HepG2 (cell line): Measurements from ENCODE around the gene ADGRV1. TPM values are rescaled to one million over a fixed set of nuclear protein-coding genes. Genes with fewer than 3 reads are reported as not detected.

Experiments
- ADNP ChIP-seq: sonication (generic); formaldehyde crosslinking; IDR thresholded peaks from 2 replicates; pipeline ENCODE4 v1.4.0; 2020; ENCODE audit warnings: missing genetic modification reagents
- CC2D1A ChIP-seq: sonication (generic); formaldehyde crosslinking; IDR thresholded peaks from 2 replicates; pipeline ENCODE4 v1.8.1; 2023; ENCODE audit warnings: mild to moderate bottlenecking, missing genetic modification reagents
- CHCHD3 ChIP-seq: sonication (generic); formaldehyde crosslinking; IDR thresholded peaks from 2 replicates; pipeline ENCODE4 v1.8.0; 2022; ENCODE audit warnings: mild to moderate bottlenecking, missing genetic modification reagents, moderate library complexity
- NFIC ChIP-seq: IDR thresholded peaks from 2 replicates; pipeline ENCODE4 v1.6.1; 2012; ENCODE audit warnings: mild to moderate bottlenecking, low read length, inconsistent platforms
- PAWR ChIP-seq: sonication (generic); formaldehyde crosslinking; IDR thresholded peaks from 2 replicates; pipeline ENCODE4 v1.4.0; 2020; ENCODE audit warnings: missing genetic modification reagents, mild to moderate bottlenecking, borderline replicate concordance
- SCMH1 ChIP-seq: sonication (generic); formaldehyde crosslinking; IDR thresholded peaks from 2 replicates; pipeline ENCODE4 v1.9.0; 2021; ENCODE audit warnings: missing genetic modification reagents, mild to moderate bottlenecking, borderline replicate concordance
- SP140L ChIP-seq: sonication (generic); formaldehyde crosslinking; IDR thresholded peaks from 2 replicates; pipeline ENCODE4 v1.4.0; 2020; ENCODE audit warnings: missing genetic modification reagents, borderline replicate concordance
- SP5 ChIP-seq: IDR thresholded peaks from 2 replicates; pipeline ENCODE4 v1.6.1; 2016; ENCODE audit warnings: low read depth, borderline replicate concordance
- ZNF101 ChIP-seq: sonication (generic); formaldehyde crosslinking; IDR thresholded peaks from 2 replicates; pipeline ENCODE4 v1.4.0; 2020; ENCODE audit warnings: mild to moderate bottlenecking, low read depth, missing genetic modification reagents, borderline replicate concordance
- ZNF552 ChIP-seq: sonication (generic); formaldehyde crosslinking; IDR thresholded peaks from 2 replicates; pipeline ENCODE4 v1.9.0; 2022; ENCODE audit warnings: missing genetic modification reagents, mild to moderate bottlenecking, borderline replicate concordance
- ZNF558 ChIP-seq: sonication (generic); formaldehyde crosslinking; IDR thresholded peaks from 2 replicates; pipeline ENCODE4 v1.9.0; 2022; ENCODE audit warnings: mild to moderate bottlenecking, missing genetic modification reagents, borderline replicate concordance
- polyA plus RNA-seq, 8 experiments: library from polyadenylated mRNA; depleted of rRNA in 3 of 8; stranded (reverse) in 7 of 8; unstranded in 1 of 8; fragments of >200 nt; fragmentation: Illumina TruSeq in 4 of 8; extraction: Trizol in 4 of 8; gene quantifications; 2 replicates each; pipeline versions ENCODE4 v1.2.1 to v1.2.3, GENCODE V29; 2011 to 2016; ENCODE audit warnings: low read depth in 4 of 8, missing spikeins in 1 of 8, mixed read lengths in 1 of 8; ENCODE audit not compliant: insufficient read depth in 1 of 8
- total RNA-seq, 5 experiments: library from RNA; depleted of rRNA; stranded (reverse); fragments of >200 nt; fragmentation: Illumina TruSeq; extraction: Trizol; gene quantifications; 2 replicates each; pipeline ENCODE4 v1.2.3, GENCODE V29; 2016; ENCODE audit warnings: low read depth in 1 of 5
- TF ChIP-seq, protein P1 (sequence below), 2 experiments: sonication (generic) in 1 of 2; formaldehyde crosslinking in 1 of 2; IDR thresholded peaks; 2 replicates each; pipeline versions ENCODE4 v1.6.1 to v1.9.0; 2014 to 2022; ENCODE audit warnings: antibody characterized with exemption in 1 of 2, borderline replicate concordance in 1 of 2, inconsistent platforms in 1 of 2, low read depth in 1 of 2, missing genetic modification reagents in 1 of 2
- TF ChIP-seq, protein P2 (sequence below): sonication (generic); formaldehyde crosslinking; IDR thresholded peaks from 2 replicates; pipeline ENCODE4 v1.5.0; 2020; ENCODE audit warnings: missing genetic modification reagents
- TF ChIP-seq, protein P3 (sequence below): sonication (generic); formaldehyde crosslinking; IDR thresholded peaks from 2 replicates; pipeline ENCODE4 v1.4.0; 2020; ENCODE audit warnings: low read depth, missing genetic modification reagents

Gene ADGRV1
- total and polyA plus RNA-seq, 2 of the 13 experiments (the other 11 are each of a cell fraction or from before 2014, with no cell fraction given): 1.7 to 3.9 TPM

DNA sequence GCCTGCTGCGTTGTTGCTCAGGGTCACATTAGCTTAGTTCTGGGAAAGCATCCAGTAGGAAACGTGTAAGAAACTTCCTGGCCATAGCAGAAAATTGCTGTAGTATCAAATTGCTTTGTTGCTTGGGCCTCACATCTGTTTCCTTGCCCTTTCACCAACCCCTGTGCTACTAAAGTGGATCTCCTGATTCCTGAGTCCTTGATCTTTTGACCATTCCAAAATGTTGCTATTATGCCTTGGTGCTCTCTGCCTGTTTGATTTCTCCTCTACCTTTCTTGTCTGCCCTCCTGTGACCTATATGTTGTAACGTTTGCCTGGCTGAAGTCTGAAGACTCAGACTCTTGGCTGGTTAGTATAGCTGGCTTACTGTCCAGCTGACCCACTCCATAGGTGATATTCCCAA is 350.5 kb downstream of the ADGRV1 start (continued):
- TF ChIP-seq CHCHD3 (CRISPR knock-in tag) (no peak), SCMH1 (CRISPR knock-in tag) (no peak), ZNF558 (CRISPR knock-in tag) (no peak), ZNF101 (CRISPR knock-in tag) (no peak), PAWR (no peak), SP5 (CRISPR knock-in tag) (no peak), CC2D1A (no peak), ADNP (no peak), NFIC (no peak), SP140L (no peak), ZNF552 (no peak)
- TF ChIP-seq, protein P1, sequence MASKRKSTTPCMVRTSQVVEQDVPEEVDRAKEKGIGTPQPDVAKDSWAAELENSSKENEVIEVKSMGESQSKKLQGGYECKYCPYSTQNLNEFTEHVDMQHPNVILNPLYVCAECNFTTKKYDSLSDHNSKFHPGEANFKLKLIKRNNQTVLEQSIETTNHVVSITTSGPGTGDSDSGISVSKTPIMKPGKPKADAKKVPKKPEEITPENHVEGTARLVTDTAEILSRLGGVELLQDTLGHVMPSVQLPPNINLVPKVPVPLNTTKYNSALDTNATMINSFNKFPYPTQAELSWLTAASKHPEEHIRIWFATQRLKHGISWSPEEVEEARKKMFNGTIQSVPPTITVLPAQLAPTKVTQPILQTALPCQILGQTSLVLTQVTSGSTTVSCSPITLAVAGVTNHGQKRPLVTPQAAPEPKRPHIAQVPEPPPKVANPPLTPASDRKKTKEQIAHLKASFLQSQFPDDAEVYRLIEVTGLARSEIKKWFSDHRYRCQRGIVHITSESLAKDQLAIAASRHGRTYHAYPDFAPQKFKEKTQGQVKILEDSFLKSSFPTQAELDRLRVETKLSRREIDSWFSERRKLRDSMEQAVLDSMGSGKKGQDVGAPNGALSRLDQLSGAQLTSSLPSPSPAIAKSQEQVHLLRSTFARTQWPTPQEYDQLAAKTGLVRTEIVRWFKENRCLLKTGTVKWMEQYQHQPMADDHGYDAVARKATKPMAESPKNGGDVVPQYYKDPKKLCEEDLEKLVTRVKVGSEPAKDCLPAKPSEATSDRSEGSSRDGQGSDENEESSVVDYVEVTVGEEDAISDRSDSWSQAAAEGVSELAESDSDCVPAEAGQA (IDR thresholded peaks at IDR 0.05; ENCODE audit: low read depth): no peak
- TF ChIP-seq, protein P1 (CRISPR knock-in tag; IDR thresholded peaks at IDR 0.05; ENCODE audit: borderline replicate concordance): no peak
- TF ChIP-seq, protein P2, sequence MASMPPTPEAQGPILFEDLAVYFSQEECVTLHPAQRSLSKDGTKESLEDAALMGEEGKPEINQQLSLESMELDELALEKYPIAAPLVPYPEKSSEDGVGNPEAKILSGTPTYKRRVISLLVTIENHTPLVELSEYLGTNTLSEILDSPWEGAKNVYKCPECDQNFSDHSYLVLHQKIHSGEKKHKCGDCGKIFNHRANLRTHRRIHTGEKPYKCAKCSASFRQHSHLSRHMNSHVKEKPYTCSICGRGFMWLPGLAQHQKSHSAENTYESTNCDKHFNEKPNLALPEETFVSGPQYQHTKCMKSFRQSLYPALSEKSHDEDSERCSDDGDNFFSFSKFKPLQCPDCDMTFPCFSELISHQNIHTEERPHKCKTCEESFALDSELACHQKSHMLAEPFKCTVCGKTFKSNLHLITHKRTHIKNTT (CRISPR knock-in tag): no peak
- TF ChIP-seq, protein P3, sequence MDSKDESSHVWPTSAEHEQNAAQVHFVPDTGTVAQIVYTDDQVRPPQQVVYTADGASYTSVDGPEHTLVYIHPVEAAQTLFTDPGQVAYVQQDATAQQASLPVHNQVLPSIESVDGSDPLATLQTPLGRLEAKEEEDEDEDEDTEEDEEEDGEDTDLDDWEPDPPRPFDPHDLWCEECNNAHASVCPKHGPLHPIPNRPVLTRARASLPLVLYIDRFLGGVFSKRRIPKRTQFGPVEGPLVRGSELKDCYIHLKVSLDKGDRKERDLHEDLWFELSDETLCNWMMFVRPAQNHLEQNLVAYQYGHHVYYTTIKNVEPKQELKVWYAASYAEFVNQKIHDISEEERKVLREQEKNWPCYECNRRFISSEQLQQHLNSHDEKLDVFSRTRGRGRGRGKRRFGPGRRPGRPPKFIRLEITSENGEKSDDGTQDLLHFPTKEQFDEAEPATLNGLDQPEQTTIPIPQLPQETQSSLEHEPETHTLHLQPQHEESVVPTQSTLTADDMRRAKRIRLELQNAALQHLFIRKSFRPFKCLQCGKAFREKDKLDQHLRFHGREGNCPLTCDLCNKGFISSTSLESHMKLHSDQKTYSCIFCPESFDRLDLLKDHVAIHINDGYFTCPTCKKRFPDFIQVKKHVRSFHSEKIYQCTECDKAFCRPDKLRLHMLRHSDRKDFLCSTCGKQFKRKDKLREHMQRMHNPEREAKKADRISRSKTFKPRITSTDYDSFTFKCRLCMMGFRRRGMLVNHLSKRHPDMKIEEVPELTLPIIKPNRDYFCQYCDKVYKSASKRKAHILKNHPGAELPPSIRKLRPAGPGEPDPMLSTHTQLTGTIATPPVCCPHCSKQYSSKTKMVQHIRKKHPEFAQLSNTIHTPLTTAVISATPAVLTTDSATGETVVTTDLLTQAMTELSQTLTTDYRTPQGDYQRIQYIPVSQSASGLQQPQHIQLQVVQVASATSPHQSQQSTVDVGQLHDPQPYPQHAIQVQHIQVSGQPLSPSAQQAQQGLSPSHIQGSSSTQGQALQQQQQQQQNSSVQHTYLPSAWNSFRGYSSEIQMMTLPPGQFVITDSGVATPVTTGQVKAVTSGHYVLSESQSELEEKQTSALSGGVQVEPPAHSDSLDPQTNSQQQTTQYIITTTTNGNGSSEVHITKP (CRISPR knock-in tag): no peak
